ENCODE results near the gene FAIM2. TPM values are rescaled to one million over a fixed set of nuclear protein-coding genes. Genes with fewer than 3 reads are reported as not detected.

The FAIM2 gene
- total RNA-seq, 1 donor from 2014 or later, result 1.2 TPM

DNA sequence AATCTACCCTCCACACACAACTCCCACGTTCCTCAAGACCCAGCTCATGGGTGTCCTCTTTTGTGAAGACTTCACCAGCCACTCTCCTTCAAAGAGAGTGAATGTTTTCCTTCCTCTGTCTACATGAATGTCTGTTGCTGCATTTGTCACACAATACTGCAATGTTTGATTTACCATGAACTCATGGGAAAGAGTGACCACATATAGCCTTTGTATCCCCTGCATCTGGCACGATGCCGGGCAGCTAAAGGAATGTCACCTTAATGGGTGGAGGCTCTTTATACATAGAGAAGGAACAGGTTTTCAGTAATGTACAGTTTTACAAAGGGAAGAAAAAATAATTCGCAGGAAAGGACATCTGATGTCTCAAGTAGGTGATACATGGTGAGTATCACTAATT lies 48.7 kb downstream of the FAIM2 start:
- DNase-seq (no peak), ATAC-seq (no peak)
- TF ChIP-seq, protein P1, sequence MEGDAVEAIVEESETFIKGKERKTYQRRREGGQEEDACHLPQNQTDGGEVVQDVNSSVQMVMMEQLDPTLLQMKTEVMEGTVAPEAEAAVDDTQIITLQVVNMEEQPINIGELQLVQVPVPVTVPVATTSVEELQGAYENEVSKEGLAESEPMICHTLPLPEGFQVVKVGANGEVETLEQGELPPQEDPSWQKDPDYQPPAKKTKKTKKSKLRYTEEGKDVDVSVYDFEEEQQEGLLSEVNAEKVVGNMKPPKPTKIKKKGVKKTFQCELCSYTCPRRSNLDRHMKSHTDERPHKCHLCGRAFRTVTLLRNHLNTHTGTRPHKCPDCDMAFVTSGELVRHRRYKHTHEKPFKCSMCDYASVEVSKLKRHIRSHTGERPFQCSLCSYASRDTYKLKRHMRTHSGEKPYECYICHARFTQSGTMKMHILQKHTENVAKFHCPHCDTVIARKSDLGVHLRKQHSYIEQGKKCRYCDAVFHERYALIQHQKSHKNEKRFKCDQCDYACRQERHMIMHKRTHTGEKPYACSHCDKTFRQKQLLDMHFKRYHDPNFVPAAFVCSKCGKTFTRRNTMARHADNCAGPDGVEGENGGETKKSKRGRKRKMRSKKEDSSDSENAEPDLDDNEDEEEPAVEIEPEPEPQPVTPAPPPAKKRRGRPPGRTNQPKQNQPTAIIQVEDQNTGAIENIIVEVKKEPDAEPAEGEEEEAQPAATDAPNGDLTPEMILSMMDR (IDR thresholded peaks at IDR 0.05), result no peak
- no peaks in the 10 kb centered on the region for H3K36me3 ChIP-seq
- peaks cover 3% of the 10 kb centered on the region for H3K27me3 ChIP-seq
- intact Hi-C loops (cut with DNase I), result no loop called here
- no peaks in the 10 kb centered on the region for H3K9me3 ChIP-seq
- H3K4me3 ChIP-seq, result no peak overlapping the region
- H3K4me1 ChIP-seq, result no peaks in the 10 kb centered on the region
- H3K27ac ChIP-seq, result no peak overlapping the region

DNA sequence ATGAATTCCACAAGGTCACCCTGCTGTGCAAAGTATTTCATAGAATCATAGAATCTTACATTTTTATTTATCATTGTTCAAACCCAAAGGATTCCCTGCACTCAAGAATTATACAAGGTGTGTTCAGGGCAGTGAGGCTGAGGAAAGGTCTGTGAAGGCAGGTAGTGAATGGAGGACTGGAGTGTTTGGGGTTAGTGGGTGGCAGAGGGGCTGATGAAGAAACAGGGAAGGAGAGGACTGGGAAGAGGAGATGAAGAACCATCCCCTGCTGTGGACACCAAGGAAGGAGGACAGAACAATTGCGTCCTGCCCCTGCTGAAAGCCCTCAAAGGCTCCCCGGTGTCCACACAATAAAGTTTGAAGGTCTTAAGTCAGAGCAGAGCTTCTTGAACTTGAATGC lies 50.0 kb downstream of the FAIM2 start:
- intact Hi-C loops (cut with DNase I), result no loop called here
- DNase-seq (no peak), ATAC-seq (no peak)
- Histone ChIP-seq H3K4me1 (no peaks in the 10 kb centered on the region), H3K9me3 (no peaks in the 10 kb centered on the region), H3K27ac (no peak overlapping the region), H3K27me3 (peaks cover 11% of the 10 kb centered on the region), H3K36me3 (no peaks in the 10 kb centered on the region), H3K4me3 (no peak overlapping the region)
- TF ChIP-seq, protein P1 (IDR thresholded peaks at IDR 0.05), result no peak

DNA sequence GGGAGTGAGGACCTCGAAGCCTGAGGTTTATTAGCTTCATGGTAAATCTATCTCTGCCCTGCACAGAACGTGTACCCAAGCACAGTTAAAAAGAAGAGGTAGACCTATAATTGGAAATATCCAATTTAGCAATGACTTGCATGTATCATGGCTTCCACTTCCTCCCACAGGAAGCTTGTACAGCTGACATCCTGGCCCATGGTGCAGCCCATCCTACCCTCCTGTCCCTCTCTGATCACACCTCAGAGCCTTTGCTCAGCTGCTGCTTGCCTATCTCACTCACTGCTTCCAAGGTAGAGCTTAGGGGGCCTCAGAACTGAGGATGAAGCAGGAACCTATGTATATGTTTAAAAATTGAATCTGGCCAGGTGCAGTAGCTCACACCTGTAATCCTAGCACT lies 56.5 kb downstream of the FAIM2 start:
- no peak for DNase-seq
- intact Hi-C loops (cut with DNase I), result no loop called here

DNA sequence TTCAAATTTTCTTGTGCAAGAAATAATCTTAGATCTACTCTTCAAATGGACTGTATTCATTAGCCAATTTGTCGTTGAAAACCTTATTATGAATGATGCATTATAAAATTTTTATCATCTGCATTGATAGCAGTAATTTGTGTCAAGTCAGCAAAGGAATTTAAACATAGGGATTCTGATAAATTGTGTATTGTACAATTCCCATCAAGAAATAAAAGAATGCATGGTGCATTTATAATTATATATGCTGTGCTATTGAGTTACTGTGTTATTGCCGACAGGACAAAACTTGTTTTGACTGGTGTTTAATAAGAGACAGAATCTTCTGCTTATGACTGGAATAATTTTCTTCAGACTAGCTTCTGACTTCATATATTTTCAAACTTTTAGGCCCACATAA lies 57.7 kb downstream of the FAIM2 start:
- Histone ChIP-seq H3K4me1 (peaks cover 17% of the 10 kb centered on the region), H3K27ac (no peak overlapping the region), H3K4me3 (no peak overlapping the region), H3K9me3 (no peaks in the 10 kb centered on the region), H3K27me3 (peaks cover 12% of the 10 kb centered on the region), H3K36me3 (no peaks in the 10 kb centered on the region)
- intact Hi-C loops (cut with DNase I), result no loop called here
- DNase-seq, result no peak
- no peak for ATAC-seq
- TF ChIP-seq, protein P1 (IDR thresholded peaks at IDR 0.05), result no peak

More for the DNA sequence above, 56.5 kb downstream of the FAIM2 start:
- H3K4me3 ChIP-seq, result no peak overlapping the region
- no peaks in the 10 kb centered on the region for H3K36me3 ChIP-seq
- no peak overlapping the region for H3K27ac ChIP-seq
- peaks cover 12% of the 10 kb centered on the region for H3K27me3 ChIP-seq
- peaks cover 8% of the 10 kb centered on the region for H3K4me1 ChIP-seq
- no peak for ATAC-seq
- no peaks in the 10 kb centered on the region for H3K9me3 ChIP-seq
- TF ChIP-seq, protein P1 (IDR thresholded peaks at IDR 0.05), result no peak

DNA sequence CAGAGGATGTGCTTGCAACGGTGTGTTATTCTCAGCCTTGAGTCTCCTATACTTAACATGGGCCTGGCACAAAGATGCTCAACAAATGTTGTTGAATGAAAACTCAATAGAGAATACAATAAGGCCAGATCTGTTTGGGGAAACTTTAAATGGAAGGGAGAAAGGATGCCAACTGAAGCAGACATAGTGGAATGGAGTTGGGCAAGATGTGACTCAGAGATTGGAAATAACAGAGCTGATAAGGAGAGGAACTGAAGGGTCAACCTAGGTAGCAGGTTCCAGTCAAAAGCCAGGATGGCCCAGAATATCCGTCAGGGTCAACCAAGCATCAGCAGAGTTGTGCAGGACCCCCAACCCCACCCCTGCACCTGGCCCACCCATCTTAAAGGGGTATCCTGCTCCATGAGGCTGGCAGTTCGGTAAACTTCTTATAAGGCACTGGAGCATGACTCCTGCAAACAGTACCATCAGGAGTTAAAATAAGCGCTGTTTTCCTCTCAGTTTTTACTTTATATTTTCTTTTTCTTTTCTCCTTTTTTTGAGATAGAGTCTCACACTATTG lies 59.7 kb downstream of the FAIM2 start:
- Histone ChIP-seq H3K9me3 (no peaks in the 10 kb centered on the region), H3K27me3 (peaks cover 4% of the 10 kb centered on the region), H3K27ac (peak overlapping the region; percentile 91), H3K4me3 (no peak overlapping the region), H3K36me3 (no peaks in the 10 kb centered on the region), H3K4me1 (peaks cover 17% of the 10 kb centered on the region)
- DNase-seq (no peak), ATAC-seq (no peak)
- TF ChIP-seq, protein P1 (IDR thresholded peaks at IDR 0.05), result no peak
- intact Hi-C loops (cut with DNase I), result loop anchor here (5.0 kb wide), 1 partner anchor 67 kb away; no protein-coding TSS in a partner anchor

DNA sequence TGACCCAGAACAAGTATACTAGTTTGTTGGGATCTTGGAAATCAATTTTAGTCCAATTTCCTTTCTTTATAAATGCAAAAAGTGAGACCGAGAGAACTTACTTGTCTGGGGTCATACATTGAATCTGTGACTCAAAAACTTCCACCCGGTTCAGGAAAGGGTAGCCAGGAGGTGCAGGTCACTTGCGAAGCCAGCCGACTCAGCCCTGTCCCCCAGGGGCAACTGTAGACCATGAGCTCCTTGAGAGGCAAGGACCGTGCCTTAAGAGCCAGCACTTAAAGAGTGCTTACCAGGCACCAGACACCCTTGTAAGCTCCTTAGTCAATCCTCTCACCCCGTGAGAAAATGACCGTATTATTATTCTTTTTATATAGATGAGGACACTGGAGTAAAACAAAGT lies 60.3 kb downstream of the FAIM2 start:
- DNase-seq, result no peak
- no peaks in the 10 kb centered on the region for H3K36me3 ChIP-seq
- H3K27me3 ChIP-seq, result no peaks in the 10 kb centered on the region
- intact Hi-C loops (cut with DNase I), result loop anchor here (5.0 kb wide), 1 partner anchor 66 kb away; no protein-coding TSS in a partner anchor
- TF ChIP-seq, protein P1 (IDR thresholded peaks at IDR 0.05), result no peak
- peak overlapping the region; percentile 75 for H3K4me3 ChIP-seq
- ATAC-seq, result no peak
- H3K4me1 ChIP-seq, result peaks cover 17% of the 10 kb centered on the region
- peak overlapping the region; percentile 91 for H3K27ac ChIP-seq
- no peaks in the 10 kb centered on the region for H3K9me3 ChIP-seq
